ENCODE measurements around the gene IER3.

GRCh38 chr6:30760549-30760948 is 16.2 kb upstream of the IER3 start:
- TF ChIP-seq CTCF (conservative IDR thresholded peaks at IDR 0.05; ENCODE audit: low read depth in 2 of 2) (no peak), POLR2AphosphoS5 (IDR thresholded peaks at IDR 0.05; ENCODE audit: low read depth) (no peak)
